Ovary (tissue), 3 donors: ENCODE results near the gene IRX6.

Source experiments
- POLR2A ChIP-seq: fragments of 450-650 bp; IDR thresholded peaks from one replicate; pipeline ENCODE4 v1.6.1; 2017; ENCODE audit warnings: antibody characterized with exemption, mild to moderate bottlenecking, moderate library complexity
- TF ChIP-seq, protein P1 (sequence below), 3 donors: fragments of 450-650 bp in 2 of 3; fragments of 200-600 bp in 1 of 3; IDR thresholded peaks; one replicate each; pipeline versions ENCODE4 v1.5.1 to v1.8.0; 2016 to 2022; ENCODE audit warnings: antibody characterized with exemption in 3 of 3, mild to moderate bottlenecking in 1 of 3
- donor health status: DM: no; HTN: no; CAD: no.

DNA sequence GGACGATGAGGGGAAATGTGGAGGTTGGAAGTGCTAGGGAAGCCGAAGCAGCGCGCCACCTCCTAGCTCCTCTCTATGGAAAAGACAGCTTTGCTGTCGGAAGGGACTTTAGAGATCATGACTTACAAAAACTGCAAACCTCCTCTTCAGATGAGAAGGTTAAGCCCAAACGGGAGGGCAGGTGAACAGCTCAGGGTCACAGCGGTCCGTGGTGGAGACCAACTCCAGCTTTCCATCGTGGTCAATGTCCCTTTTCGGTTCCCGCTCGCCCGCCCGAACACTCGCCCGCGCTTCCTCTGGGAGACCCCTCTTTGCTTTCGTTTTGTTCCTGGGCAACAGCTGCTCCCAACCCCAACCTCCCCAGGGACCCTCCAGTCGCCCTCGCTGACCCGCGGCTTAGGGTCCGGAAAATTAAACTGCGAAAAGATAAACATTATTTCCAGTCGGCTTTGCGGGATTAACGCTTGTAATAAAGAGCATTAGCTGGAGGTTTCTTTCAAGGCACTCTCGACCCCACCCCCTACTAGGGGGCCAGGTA is 7.7 kb downstream of the IRX6 start:
- TF ChIP-seq, protein P1, sequence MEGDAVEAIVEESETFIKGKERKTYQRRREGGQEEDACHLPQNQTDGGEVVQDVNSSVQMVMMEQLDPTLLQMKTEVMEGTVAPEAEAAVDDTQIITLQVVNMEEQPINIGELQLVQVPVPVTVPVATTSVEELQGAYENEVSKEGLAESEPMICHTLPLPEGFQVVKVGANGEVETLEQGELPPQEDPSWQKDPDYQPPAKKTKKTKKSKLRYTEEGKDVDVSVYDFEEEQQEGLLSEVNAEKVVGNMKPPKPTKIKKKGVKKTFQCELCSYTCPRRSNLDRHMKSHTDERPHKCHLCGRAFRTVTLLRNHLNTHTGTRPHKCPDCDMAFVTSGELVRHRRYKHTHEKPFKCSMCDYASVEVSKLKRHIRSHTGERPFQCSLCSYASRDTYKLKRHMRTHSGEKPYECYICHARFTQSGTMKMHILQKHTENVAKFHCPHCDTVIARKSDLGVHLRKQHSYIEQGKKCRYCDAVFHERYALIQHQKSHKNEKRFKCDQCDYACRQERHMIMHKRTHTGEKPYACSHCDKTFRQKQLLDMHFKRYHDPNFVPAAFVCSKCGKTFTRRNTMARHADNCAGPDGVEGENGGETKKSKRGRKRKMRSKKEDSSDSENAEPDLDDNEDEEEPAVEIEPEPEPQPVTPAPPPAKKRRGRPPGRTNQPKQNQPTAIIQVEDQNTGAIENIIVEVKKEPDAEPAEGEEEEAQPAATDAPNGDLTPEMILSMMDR (IDR thresholded peaks at IDR 0.05): no peak
- TF ChIP-seq POLR2A: no peak
